Measurements from ENCODE around the gene LRRC43.

DNA sequence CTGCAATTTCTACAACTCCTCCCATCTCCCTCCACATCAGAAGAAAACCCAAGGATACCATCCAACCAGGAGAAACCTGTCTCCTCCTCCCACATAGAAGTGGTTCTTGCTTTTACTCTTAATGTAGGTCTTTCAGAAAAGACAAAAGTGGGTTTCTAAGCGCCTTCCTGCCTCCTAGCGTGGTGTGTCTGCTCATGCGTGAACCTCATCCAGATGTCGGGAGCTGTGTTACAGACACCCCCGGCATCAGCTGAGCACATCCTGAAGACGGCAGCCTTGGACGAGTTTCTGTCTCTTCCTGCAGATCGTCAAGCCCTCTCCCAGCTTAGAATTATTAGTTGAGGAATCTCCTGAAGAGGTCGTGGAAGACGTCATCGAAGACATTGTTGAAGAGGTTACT lies 9.5 kb downstream of the LRRC43 start:
- TF ChIP-seq POLR2A (IDR thresholded peaks at IDR 0.05): no peak
- TF ChIP-seq, protein P1, sequence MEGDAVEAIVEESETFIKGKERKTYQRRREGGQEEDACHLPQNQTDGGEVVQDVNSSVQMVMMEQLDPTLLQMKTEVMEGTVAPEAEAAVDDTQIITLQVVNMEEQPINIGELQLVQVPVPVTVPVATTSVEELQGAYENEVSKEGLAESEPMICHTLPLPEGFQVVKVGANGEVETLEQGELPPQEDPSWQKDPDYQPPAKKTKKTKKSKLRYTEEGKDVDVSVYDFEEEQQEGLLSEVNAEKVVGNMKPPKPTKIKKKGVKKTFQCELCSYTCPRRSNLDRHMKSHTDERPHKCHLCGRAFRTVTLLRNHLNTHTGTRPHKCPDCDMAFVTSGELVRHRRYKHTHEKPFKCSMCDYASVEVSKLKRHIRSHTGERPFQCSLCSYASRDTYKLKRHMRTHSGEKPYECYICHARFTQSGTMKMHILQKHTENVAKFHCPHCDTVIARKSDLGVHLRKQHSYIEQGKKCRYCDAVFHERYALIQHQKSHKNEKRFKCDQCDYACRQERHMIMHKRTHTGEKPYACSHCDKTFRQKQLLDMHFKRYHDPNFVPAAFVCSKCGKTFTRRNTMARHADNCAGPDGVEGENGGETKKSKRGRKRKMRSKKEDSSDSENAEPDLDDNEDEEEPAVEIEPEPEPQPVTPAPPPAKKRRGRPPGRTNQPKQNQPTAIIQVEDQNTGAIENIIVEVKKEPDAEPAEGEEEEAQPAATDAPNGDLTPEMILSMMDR (IDR thresholded peaks at IDR 0.05): no peak
